Measurements from ENCODE around the gene ANKMY2.
A peak's percentile ranks its signal among the peaks of the same experiment; 100 is the strongest.
"Not testable (repeated sequence)": the region's sequence is repeated elsewhere in the genome, so short reads cannot be mapped to it uniquely, and the experiment has no call there.

Gene ANKMY2

DNA sequence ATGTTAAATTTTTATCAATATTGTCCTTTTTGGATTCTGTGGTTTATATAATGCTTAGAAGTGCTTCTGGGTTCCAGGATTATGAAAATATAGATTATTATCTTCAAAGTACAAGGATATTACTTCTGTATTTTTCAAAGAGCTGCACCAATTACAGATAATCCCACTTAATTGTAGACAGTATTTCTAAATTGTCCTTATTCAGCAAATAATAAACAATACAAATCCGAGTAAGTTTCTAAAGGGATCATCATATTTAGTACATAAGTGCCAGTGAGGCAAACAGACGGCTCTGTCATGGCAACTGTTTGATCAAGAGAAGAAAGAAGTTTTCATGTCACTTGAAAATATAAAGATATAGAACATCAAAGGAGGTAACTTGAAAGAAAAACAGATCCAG is 19.2 kb downstream of the ANKMY2 start:
- no peaks in the 10 kb centered on the region for H3K9me3 Mint-ChIP-seq
- no peak for ATAC-seq (replicated peaks)
- no peaks in the 10 kb centered on the region for H3K27me3 Mint-ChIP-seq
- no peaks in the 10 kb centered on the region for H3K4me1 Mint-ChIP-seq
- H3K36me3 Mint-ChIP-seq: peaks cover 12 to 27% of the 10 kb centered on the region in 2 donors
- H3K27ac Mint-ChIP-seq: no peak overlapping the region
- DNase-seq: no peak
- no peak overlapping the region for H3K4me3 Mint-ChIP-seq

DNA sequence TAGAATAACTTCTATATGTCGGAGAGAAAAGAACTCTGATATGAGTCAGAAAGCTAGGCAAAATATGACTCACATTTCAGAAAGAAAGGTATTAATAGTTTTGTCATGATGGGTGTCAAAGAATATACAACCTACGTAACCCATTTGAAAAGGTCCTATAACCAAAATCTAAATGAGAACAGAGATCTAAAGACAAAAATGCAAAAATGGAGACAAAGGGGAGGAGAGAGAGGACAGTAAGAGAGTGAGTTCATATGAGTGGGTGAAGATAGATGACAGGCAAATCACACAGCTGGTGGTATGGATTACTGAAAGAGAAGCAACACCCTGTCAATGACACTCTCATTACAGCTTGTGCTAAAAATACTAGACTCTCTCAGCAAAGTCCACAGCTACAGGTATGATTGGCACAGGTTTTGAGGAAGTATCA is 25.6 kb downstream of the ANKMY2 start:
- DNase-seq (peak; percentile 24), ATAC-seq (replicated peaks) (peak; percentile 98)
- peak overlapping the region; percentile 36 to 70 for H3K4me3 Mint-ChIP-seq
- H3K27me3 Mint-ChIP-seq: no peaks in the 10 kb centered on the region
- peaks cover 9% of the 10 kb centered on the region in 2 donors for H3K4me1 Mint-ChIP-seq
- H3K36me3 Mint-ChIP-seq: peaks cover 25 to 52% of the 10 kb centered on the region in 2 donors
- peak overlapping the region; percentile 75 for H3K27ac Mint-ChIP-seq
- no peaks in the 10 kb centered on the region for H3K9me3 Mint-ChIP-seq

GRCh38 chr7:16616542-16616941 is 29.0 kb downstream of the ANKMY2 start:
- Mint-ChIP-seq H3K4me3 (no peak overlapping the region), H3K9me3 (no peaks in the 10 kb centered on the region), H3K27me3 (no peaks in the 10 kb centered on the region), H3K4me1 (peaks cover 9 to 14% of the 10 kb centered on the region in 2 donors), H3K27ac (no peak overlapping the region), H3K36me3 (peaks cover 24 to 39% of the 10 kb centered on the region in 2 donors)
- DNase-seq (no peak), ATAC-seq (replicated peaks) (no peak)

- Mint-ChIP-seq H3K4me1 (peaks cover 9 to 17% of the 10 kb centered on the region in 2 donors), H3K36me3 (peaks cover 24 to 38% of the 10 kb centered on the region in 2 donors), H3K4me3 (no peak overlapping the region), H3K27ac (no peak overlapping the region), H3K9me3 (no peaks in the 10 kb centered on the region), H3K27me3 (no peaks in the 10 kb centered on the region)
- DNase-seq (no peak), ATAC-seq (replicated peaks) (no peak)
These were observed 29.4 kb downstream of the ANKMY2 start for GRCh38 chr7:16616122-16616521.

DNA sequence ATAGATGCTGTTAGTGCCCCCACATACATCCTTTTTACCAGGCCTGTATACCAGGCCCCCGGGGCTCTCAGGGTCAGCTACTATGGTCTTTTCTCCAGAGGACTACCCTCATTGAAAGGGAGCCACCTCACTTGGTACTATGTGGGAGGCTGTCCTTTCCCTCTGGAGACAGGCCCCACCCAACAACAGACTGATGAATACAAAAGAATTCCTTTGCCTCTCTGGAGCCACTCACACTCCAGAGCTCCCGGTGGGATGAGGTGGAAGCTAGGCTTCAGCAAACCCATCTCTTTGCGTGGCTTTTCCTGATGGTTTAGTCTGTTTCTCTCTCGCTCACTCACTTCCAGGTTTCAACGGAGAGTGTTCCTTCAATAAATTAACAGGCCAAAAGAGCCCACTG is 30.3 kb downstream of the ANKMY2 start:
- H3K9me3 Mint-ChIP-seq: no peaks in the 10 kb centered on the region
- H3K36me3 Mint-ChIP-seq: peaks cover 22 to 34% of the 10 kb centered on the region in 2 donors
- DNase-seq (no peak), ATAC-seq (replicated peaks) (no peak)
- no peaks in the 10 kb centered on the region for H3K27me3 Mint-ChIP-seq
- H3K27ac Mint-ChIP-seq: peak overlapping the region; percentile 37
- peaks cover 9 to 20% of the 10 kb centered on the region in 2 donors for H3K4me1 Mint-ChIP-seq
- H3K4me3 Mint-ChIP-seq: no peak overlapping the region

DNA sequence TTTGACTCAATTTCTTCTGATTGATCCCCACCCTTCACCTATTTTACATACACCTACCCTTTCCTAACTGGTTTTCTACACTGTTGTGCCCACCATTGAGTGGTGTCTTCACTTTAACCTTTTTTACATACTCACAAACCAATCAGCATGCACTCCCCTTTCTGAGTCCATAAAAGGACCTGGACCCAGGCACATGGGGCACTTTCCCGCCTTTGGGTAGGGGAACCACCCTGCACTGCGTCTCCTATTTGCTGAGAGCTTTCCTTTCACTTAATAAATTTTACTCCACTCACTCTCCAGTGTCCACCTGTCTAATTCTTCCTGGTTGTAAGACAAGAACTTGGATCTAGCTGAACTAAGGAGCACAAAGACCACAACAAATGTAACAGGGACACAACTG is 33.8 kb downstream of the ANKMY2 start:
- ATAC-seq (replicated peaks) (no peak), DNase-seq (no peak)
- H3K4me1 Mint-ChIP-seq: peaks cover 7 to 21% of the 10 kb centered on the region in 2 donors
- H3K27ac Mint-ChIP-seq: no peak overlapping the region
- peaks cover 21 to 27% of the 10 kb centered on the region in 2 donors for H3K36me3 Mint-ChIP-seq
- no peaks in the 10 kb centered on the region for H3K9me3 Mint-ChIP-seq
- no peak overlapping the region for H3K4me3 Mint-ChIP-seq
- H3K27me3 Mint-ChIP-seq: no peaks in the 10 kb centered on the region

DNA sequence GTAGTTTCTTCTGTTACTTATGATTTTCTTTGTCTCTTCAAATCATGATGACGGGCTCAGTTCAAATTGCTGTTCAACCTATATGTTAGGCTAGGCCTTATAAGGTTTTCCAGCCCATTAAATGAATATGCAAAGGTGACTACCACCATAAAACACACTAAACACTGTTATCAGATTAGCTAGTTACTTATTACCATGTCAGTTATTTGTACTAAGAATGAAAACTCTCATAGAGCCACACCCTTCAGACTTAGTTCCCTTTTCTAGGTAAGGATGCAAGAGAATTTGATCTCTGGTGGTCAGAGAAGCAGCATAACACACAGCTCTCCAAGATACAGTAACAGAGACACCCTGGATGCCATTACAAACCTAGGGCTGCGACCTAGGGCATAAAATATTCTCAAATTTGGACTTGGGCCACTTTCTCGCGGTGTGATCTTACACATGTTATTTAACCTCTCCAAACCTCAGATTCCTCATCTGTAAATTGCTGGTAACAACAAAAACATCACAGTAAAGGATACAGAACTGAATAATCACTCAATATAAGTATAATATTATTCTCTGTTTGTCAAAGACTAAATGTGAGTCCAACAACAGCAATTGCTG is 35.6 kb downstream of the ANKMY2 start:
- Mint-ChIP-seq H3K27ac (peak overlapping the region; percentile 47), H3K36me3 (peaks cover 14 to 21% of the 10 kb centered on the region in 2 donors), H3K4me1 (peaks cover 7 to 21% of the 10 kb centered on the region in 2 donors), H3K4me3 (no peak overlapping the region), H3K27me3 (no peaks in the 10 kb centered on the region), H3K9me3 (no peaks in the 10 kb centered on the region)
- ATAC-seq (replicated peaks) (peak; percentile 99), DNase-seq (no peak)

GRCh38 chr7:16606704-16607103 is 38.9 kb downstream of the ANKMY2 start:
- H3K4me1 Mint-ChIP-seq: peaks cover 7 to 18% of the 10 kb centered on the region in 2 donors

DNA sequence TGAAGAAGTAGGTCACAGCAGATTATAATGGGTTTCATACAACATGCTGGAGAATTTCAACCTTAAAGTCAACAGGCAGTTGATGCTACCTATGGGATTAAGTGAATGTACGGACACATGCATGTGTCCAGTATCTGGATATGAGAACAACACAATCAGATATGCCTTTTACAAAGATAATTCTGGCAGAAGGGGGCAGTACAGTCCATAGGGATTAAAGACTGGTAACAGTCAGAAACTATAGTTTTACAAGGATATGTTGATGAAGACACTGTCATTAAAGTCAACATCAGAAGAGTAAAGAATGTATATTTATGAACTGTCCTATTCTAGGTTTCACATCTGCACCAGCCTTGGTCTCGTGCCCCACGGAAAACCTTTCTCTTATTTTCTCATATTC is 41.5 kb downstream of the ANKMY2 start:
- peaks cover 22 to 51% of the 10 kb centered on the region in 2 donors for H3K36me3 Mint-ChIP-seq
- no peaks in the 10 kb centered on the region for H3K4me1 Mint-ChIP-seq
- ATAC-seq (replicated peaks) (no peak), DNase-seq (no peak)
- H3K4me3 Mint-ChIP-seq: no peak overlapping the region
- no peaks in the 10 kb centered on the region for H3K9me3 Mint-ChIP-seq
- H3K27ac Mint-ChIP-seq: no peak overlapping the region
- H3K27me3 Mint-ChIP-seq: no peaks in the 10 kb centered on the region

More at GRCh38 chr7:16606704-16607103, 38.9 kb downstream of the ANKMY2 start:
- Mint-ChIP-seq H3K27me3 (no peaks in the 10 kb centered on the region), H3K27ac (no peak overlapping the region), H3K4me3 (no peak overlapping the region), H3K36me3 (peaks cover 17 to 35% of the 10 kb centered on the region in 2 donors), H3K9me3 (no peaks in the 10 kb centered on the region)
- no peak for ATAC-seq (replicated peaks)
- no peak for DNase-seq

DNA sequence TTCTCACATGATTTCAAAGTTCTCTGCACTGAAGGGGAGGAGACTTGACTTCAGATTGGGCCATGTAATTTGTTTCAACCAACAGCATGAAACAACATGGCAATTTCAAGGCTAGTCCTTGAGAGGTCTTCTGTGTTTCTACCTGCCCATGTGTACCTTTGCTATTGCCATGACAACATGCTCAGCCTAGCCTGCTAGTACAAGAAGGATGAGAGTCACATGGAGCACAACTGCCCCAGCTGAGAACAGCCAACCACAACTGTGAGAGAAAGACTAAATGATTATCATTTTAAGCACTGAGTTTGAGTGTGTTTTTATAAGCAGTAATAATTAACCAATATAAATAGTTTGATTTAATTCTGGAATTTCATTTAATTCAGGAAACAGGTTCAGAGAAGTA is 41.9 kb downstream of the ANKMY2 start:
- no peak overlapping the region for H3K4me3 Mint-ChIP-seq
- peaks cover 25 to 55% of the 10 kb centered on the region in 2 donors for H3K36me3 Mint-ChIP-seq
- H3K27me3 Mint-ChIP-seq: no peaks in the 10 kb centered on the region
- no peak for ATAC-seq (replicated peaks)
- no peaks in the 10 kb centered on the region for H3K9me3 Mint-ChIP-seq
- DNase-seq: no peak
- no peaks in the 10 kb centered on the region for H3K4me1 Mint-ChIP-seq
- H3K27ac Mint-ChIP-seq: no peak overlapping the region

GRCh38 chr7:16599860-16600259 is 45.7 kb downstream of the ANKMY2 start:
- Mint-ChIP-seq H3K4me1 (no peaks in the 10 kb centered on the region), H3K36me3 (peaks cover 25 to 51% of the 10 kb centered on the region in 2 donors), H3K9me3 (no peaks in the 10 kb centered on the region), H3K27ac (no peak overlapping the region), H3K27me3 (no peaks in the 10 kb centered on the region), H3K4me3 (no peak overlapping the region)
- DNase-seq (no peak), ATAC-seq (replicated peaks) (no peak)

DNA sequence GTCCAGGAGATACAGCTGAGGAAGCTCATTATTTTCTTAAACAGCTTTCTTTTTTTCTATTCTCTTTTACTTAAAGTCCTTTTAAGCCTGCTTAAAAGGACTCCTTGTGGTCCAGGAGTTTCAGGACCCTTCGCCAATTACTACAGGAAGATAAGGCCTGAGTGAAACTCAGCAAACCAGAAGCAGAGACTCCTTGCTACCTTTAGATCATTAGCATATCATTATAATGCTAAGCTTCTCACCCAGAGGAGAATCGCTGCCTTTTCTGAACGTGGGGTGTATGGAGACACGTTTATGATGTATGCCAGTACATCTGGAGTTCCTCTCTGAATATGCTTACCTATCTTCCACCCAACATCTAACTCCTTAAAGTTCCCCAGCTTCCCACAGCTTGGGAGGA is 47.5 kb downstream of the ANKMY2 start:
- peaks cover 22 to 40% of the 10 kb centered on the region in 2 donors for H3K36me3 Mint-ChIP-seq
- H3K4me1 Mint-ChIP-seq: no peaks in the 10 kb centered on the region
- H3K27ac Mint-ChIP-seq: no peak overlapping the region
- no peak overlapping the region for H3K4me3 Mint-ChIP-seq
- DNase-seq (no peak), ATAC-seq (replicated peaks) (no peak)
- no peaks in the 10 kb centered on the region for H3K9me3 Mint-ChIP-seq
- H3K27me3 Mint-ChIP-seq: no peaks in the 10 kb centered on the region

DNA sequence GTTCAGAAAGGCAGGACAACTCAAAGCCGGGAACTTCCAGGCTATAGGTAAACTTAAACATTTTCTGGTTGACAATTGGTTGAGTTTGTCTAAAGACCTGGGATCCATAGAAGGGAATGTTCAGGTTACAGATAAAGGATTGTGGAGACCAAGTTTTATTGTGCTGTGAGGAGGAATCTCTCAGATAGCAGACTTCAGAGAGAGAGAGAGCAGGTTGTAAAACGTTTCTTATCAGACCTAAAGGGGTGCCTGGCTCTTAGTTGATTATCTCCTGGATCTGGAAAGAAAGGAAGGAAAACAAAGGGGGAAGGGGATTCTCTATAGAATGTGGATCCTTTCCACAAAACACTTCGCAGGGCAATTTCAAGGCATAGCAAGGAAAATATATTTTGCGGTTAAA is 50.0 kb downstream of the ANKMY2 start:
- H3K9me3 Mint-ChIP-seq; H3K4me1 Mint-ChIP-seq; H3K27me3 Mint-ChIP-seq; H3K4me3 Mint-ChIP-seq; DNase-seq; ATAC-seq (replicated peaks); H3K27ac Mint-ChIP-seq: not testable (repeated sequence)
- peaks cover 10 to 20% of the 10 kb centered on the region in 2 donors for H3K36me3 Mint-ChIP-seq

- no peaks in the 10 kb centered on the region for H3K4me1 Mint-ChIP-seq
- H3K27ac Mint-ChIP-seq: no peak overlapping the region
- H3K4me3 Mint-ChIP-seq: no peak overlapping the region
- no peak for ATAC-seq (replicated peaks)
- H3K36me3 Mint-ChIP-seq: peaks cover 10 to 16% of the 10 kb centered on the region in 2 donors
- no peaks in the 10 kb centered on the region for H3K9me3 Mint-ChIP-seq
- no peaks in the 10 kb centered on the region for H3K27me3 Mint-ChIP-seq
- DNase-seq: no peak
These were observed 50.9 kb downstream of the ANKMY2 start for GRCh38 chr7:16594676-16595075.

- no peaks in the 10 kb centered on the region for H3K27me3 Mint-ChIP-seq
- DNase-seq: no peak
- H3K27ac Mint-ChIP-seq: no peak overlapping the region
- H3K9me3 Mint-ChIP-seq: no peaks in the 10 kb centered on the region
- peaks cover 8 to 9% of the 10 kb centered on the region in 2 donors for H3K36me3 Mint-ChIP-seq
- no peak for ATAC-seq (replicated peaks)
- no peaks in the 10 kb centered on the region for H3K4me1 Mint-ChIP-seq
- H3K4me3 Mint-ChIP-seq: no peak overlapping the region
These were observed 51.5 kb downstream of the ANKMY2 start for GRCh38 chr7:16594061-16594460.

Measured in stimulated activated naive B cell treated with anti-CD40 and anti-IgM and Interleukin-4, amounts not matched to agents 10 μg/mL and 1 μg/mL and 100 μg/mL, for 72 hours (primary cell).